Suprapubic skin (tissue), 4 donors: Measurements from ENCODE around the gene OR52R1. TPM values are rescaled to one million over a fixed set of nuclear protein-coding genes. Genes with fewer than 3 reads are reported as not detected.
"Not testable (repeated sequence)": the region's sequence is repeated elsewhere in the genome, so short reads cannot be mapped to it uniquely, and the experiment has no call there.

ENCODE experiments used
- DNase-seq, 2 donors: peaks; one replicate each; pipeline ENCODE4 v3.0.0-alpha.2; 2019; ENCODE audit warnings: low spot score in 2 of 2
- H3K27ac ChIP-seq: fragments of 200-600 bp; sonication (generic); one replicate; pipeline ENCODE4 v1.5.1; 2019
- H3K27me3 ChIP-seq: fragments of 200-600 bp; sonication (generic); one replicate; pipeline ENCODE4 v1.5.1; 2019
- H3K36me3 ChIP-seq: fragments of 200-600 bp; sonication (generic); one replicate; pipeline ENCODE4 v1.5.1; 2019
- H3K4me1 ChIP-seq: fragments of 200-600 bp; sonication (generic); one replicate; pipeline ENCODE4 v1.5.1; 2019
- H3K4me3 ChIP-seq: fragments of 200-600 bp; sonication (generic); one replicate; pipeline ENCODE4 v1.5.1; 2019; ENCODE audit warnings: mild to moderate bottlenecking
- H3K9me3 ChIP-seq: fragments of 200-600 bp; sonication (generic); one replicate; pipeline ENCODE4 v1.5.1; 2019
- CTCF ChIP-seq, 2 donors: fragments of 200-600 bp in 1 of 2; fragments of 450-650 bp in 1 of 2; sonication (generic) in 1 of 2; IDR thresholded peaks; one replicate each; pipeline ENCODE4 v1.5.1; 2016 to 2019; ENCODE audit warnings: antibody characterized with exemption in 2 of 2, mild to moderate bottlenecking in 1 of 2, moderate library complexity in 1 of 2
- EP300 ChIP-seq: sonication (generic); formaldehyde crosslinking; IDR thresholded peaks from one replicate; pipeline ENCODE4 v1.6.1; 2017; ENCODE audit warnings: antibody characterized with exemption
- POLR2A ChIP-seq, 2 donors: fragments of 450-650 bp; IDR thresholded peaks; one replicate each; pipeline ENCODE4 v1.6.1; 2017; ENCODE audit warnings: antibody characterized with exemption in 2 of 2, mild to moderate bottlenecking in 2 of 2, moderate library complexity in 2 of 2
- POLR2AphosphoS5 ChIP-seq, 3 donors: sonication (generic); formaldehyde crosslinking; IDR thresholded peaks; one replicate each; pipeline ENCODE4 v1.6.1; 2017; ENCODE audit warnings: antibody characterized with exemption in 3 of 3
- WGBS: methylation state at CpG from one replicate; pipeline ENCODE4 v1.1.5; 2018; 5-methylcytosine and 5-hydroxymethylcytosine counted together
- total RNA-seq, 4 donors: library from RNA; depleted of rRNA; stranded (reverse); fragments of >200 nt; gene quantifications; one replicate each; pipeline ENCODE4 v1.1.0, GENCODE V29; 2016

OR52R1 gene
- total RNA-seq, 4 donors from 2014 or later, result not detected

GRCh38 chr11:4808476-4808875 lies 4.3 kb upstream of the OR52R1 start:
- H3K27ac ChIP-seq, result no peak overlapping the region
- H3K4me1 ChIP-seq, result no peaks in the 10 kb centered on the region
- H3K36me3 ChIP-seq, result no peaks in the 10 kb centered on the region
- no peak for DNase-seq
- H3K27me3 ChIP-seq, result no peaks in the 10 kb centered on the region
- no peak overlapping the region for H3K4me3 ChIP-seq
- TF ChIP-seq POLR2A (IDR thresholded peaks at IDR 0.05) (no peak), CTCF (IDR thresholded peaks at IDR 0.05) (no peak), POLR2AphosphoS5 (IDR thresholded peaks at IDR 0.05) (no peak), EP300 (no peak)
- 90% methylated on average over 1 of the region's 1 CpG for WGBS
- H3K9me3 ChIP-seq, result no peaks in the 10 kb centered on the region

GRCh38 chr11:4801316-4801715 lies 2.9 kb downstream of the OR52R1 start:
- 81% methylated on average over 5 of the region's 5 CpGs for WGBS
- H3K9me3 ChIP-seq, H3K36me3 ChIP-seq, H3K27me3 ChIP-seq, H3K27ac ChIP-seq, H3K4me1 ChIP-seq, DNase-seq, H3K4me3 ChIP-seq: not testable (repeated sequence)

- Histone ChIP-seq H3K4me1 (no peaks in the 10 kb centered on the region), H3K4me3 (no peak overlapping the region), H3K9me3 (no peaks in the 10 kb centered on the region), H3K27me3 (no peaks in the 10 kb centered on the region), H3K36me3 (no peaks in the 10 kb centered on the region), H3K27ac (no peak overlapping the region)
- DNase-seq, result no peak
- TF ChIP-seq CTCF (IDR thresholded peaks at IDR 0.05), result no peak
- no peak for TF ChIP-seq POLR2AphosphoS5 (IDR thresholded peaks at IDR 0.05)
- TF ChIP-seq EP300, result no peak
- TF ChIP-seq POLR2A (IDR thresholded peaks at IDR 0.05), result no peak
- WGBS, result 80% methylated on average over 6 of the region's 6 CpGs
These were observed 5.6 kb downstream of the OR52R1 start for GRCh38 chr11:4798427-4799183.

DNA sequence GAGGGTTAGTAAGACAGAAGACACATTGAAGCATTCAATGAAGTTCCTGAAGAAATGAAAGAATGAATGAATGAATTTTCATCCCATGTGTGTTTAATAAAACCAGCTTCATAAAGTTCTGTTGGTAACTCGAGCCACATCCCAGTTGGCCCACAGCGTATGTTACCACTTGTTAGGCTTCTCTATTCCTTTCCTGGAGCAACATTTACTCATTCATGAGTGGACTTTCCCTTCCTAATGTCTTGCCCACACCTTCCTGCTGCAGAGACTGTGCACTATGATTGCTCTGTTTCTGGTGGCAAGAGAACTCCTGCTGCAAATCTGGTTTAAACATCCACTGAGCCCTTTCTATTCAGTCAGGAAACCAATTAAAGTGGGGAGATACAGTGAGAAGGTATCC lies 7.0 kb downstream of the OR52R1 start:
- no peak for DNase-seq
- H3K27ac ChIP-seq, result no peak overlapping the region
- H3K4me1 ChIP-seq, result no peaks in the 10 kb centered on the region
- H3K36me3 ChIP-seq, result no peaks in the 10 kb centered on the region
- 16% methylated on average over 2 of the region's 2 CpGs for WGBS
- H3K9me3 ChIP-seq, result no peaks in the 10 kb centered on the region
- H3K27me3 ChIP-seq, result no peaks in the 10 kb centered on the region
- TF ChIP-seq POLR2A (IDR thresholded peaks at IDR 0.05), result no peak
- no peak overlapping the region for H3K4me3 ChIP-seq

- Histone ChIP-seq H3K27me3 (no peaks in the 10 kb centered on the region), H3K4me3 (no peak overlapping the region), H3K4me1 (no peaks in the 10 kb centered on the region), H3K9me3 (no peaks in the 10 kb centered on the region), H3K36me3 (no peaks in the 10 kb centered on the region), H3K27ac (no peak overlapping the region)
- no peak for TF ChIP-seq CTCF (IDR thresholded peaks at IDR 0.05)
- no peak for TF ChIP-seq EP300
- no peak for TF ChIP-seq POLR2A (IDR thresholded peaks at IDR 0.05)
- TF ChIP-seq POLR2AphosphoS5 (IDR thresholded peaks at IDR 0.05), result no peak
- WGBS, result 25% methylated on average over 1 of the region's 1 CpG
- no peak for DNase-seq
These were observed 21.7 kb downstream of the OR52R1 start for GRCh38 chr11:4782454-4782853.

DNA sequence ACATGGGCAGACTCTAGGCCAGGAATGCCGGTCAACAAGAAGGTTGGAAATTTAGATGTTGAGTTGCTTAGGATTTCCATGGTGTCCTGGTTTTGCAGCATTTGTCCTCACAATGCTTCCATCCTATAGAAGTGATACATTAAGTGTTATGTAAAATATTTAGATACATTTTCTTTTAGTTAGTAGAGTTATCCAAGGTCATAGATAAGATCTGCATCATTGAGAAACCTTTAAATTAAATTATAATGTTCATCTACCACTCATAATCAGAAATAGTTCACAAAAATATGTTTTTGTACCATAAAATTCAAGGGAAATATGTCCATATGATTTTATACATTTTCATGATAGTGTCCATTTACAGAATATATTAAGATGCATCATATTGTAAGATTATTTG lies 34.3 kb downstream of the OR52R1 start, which contains the start of gene OR51F1:
OR51F1 (minus strand) TSS at position 101 of the 400 bp plus-strand sequence; CDS start at position 101, 0 bp downstream.
- no peak within 1 kb of the TSS for H3K27ac ChIP-seq
- H3K4me3 ChIP-seq, result no peak within 1 kb of the TSS
- H3K27me3 ChIP-seq, result no peaks in the 10 kb centered on the region
- 100% methylated on average over 1 of the region's 1 CpG for WGBS
- TF ChIP-seq POLR2A (IDR thresholded peaks at IDR 0.05) (no peak), EP300 (no peak), CTCF (IDR thresholded peaks at IDR 0.05) (no peak), POLR2AphosphoS5 (IDR thresholded peaks at IDR 0.05) (no peak)
- H3K9me3 ChIP-seq, result no peaks in the 10 kb centered on the region
- H3K4me1 ChIP-seq, result no peaks in the 10 kb centered on the region
- DNase-seq, result no peak
- no peaks in the 10 kb centered on the region for H3K36me3 ChIP-seq
